GM21381 (cell line): ENCODE results near the gene TSPAN18.

Source experiments
- ATAC-seq: cut with Tn5 transposase; IDR thresholded peaks from one replicate; pipeline ENCODE4 v1.9.1; 2021; ENCODE audit warnings: mild to moderate bottlenecking, moderate library complexity; ENCODE audit not compliant: unreplicated experiment

The TSPAN18 gene

GRCh38 chr11:44726283-44727113 is at the start of gene TSPAN18:
TSPAN18 (plus strand) TSS chr11:44726962; CDS start chr11:44906417, 179,455 bp downstream.
- peak; percentile 80 for ATAC-seq

GRCh38 chr11:44680982-44681597 is 45.7 kb upstream of the TSPAN18 start:
- no peak for ATAC-seq

- no peak for ATAC-seq
Observed at GRCh38 chr11:44681698-44682097, 45.1 kb upstream of the TSPAN18 start.

GRCh38 chr11:44684859-44685281 is 41.9 kb upstream of the TSPAN18 start:
- no peak for ATAC-seq

GRCh38 chr11:44687388-44687787 is 39.4 kb upstream of the TSPAN18 start:
- ATAC-seq = no peak

GRCh38 chr11:44689265-44689664 is 37.5 kb upstream of the TSPAN18 start:
- no peak for ATAC-seq

GRCh38 chr11:44690651-44691050 is 36.1 kb upstream of the TSPAN18 start:
- ATAC-seq = no peak

GRCh38 chr11:44692460-44692859 is 34.3 kb upstream of the TSPAN18 start:
- no peak for ATAC-seq

GRCh38 chr11:44693654-44694119 is 33.1 kb upstream of the TSPAN18 start:
- no peak for ATAC-seq

- no peak for ATAC-seq
Observed at GRCh38 chr11:44694443-44694842, 32.3 kb upstream of the TSPAN18 start.

GRCh38 chr11:44695169-44695833 is 31.5 kb upstream of the TSPAN18 start:
- no peak for ATAC-seq

- no peak for ATAC-seq
Observed at GRCh38 chr11:44698252-44698912, 28.4 kb upstream of the TSPAN18 start.

- ATAC-seq = no peak
Observed at GRCh38 chr11:44699497-44700408, 27.0 kb upstream of the TSPAN18 start.

GRCh38 chr11:44701276-44701675 is 25.5 kb upstream of the TSPAN18 start:
- ATAC-seq = no peak

GRCh38 chr11:44702889-44703288 is 23.9 kb upstream of the TSPAN18 start:
- no peak for ATAC-seq

- ATAC-seq = no peak
Observed at GRCh38 chr11:44707094-44707493, 19.7 kb upstream of the TSPAN18 start.

GRCh38 chr11:44708009-44708408 is 18.8 kb upstream of the TSPAN18 start:
- no peak for ATAC-seq

- no peak for ATAC-seq
Observed at GRCh38 chr11:44708523-44709280, 18.1 kb upstream of the TSPAN18 start.

GRCh38 chr11:44709281-44709562 is 17.5 kb upstream of the TSPAN18 start:
- no peak for ATAC-seq

GRCh38 chr11:44709966-44710365 is 16.8 kb upstream of the TSPAN18 start:
- no peak for ATAC-seq
